ENCODE data around the gene ARHGDIB. TPM values are rescaled to one million over a fixed set of nuclear protein-coding genes. Genes with fewer than 3 reads are reported as not detected.
A peak's percentile ranks its signal among the peaks of the same experiment; 100 is the strongest.

The ARHGDIB gene
- total RNA-seq, 4 donors from 2014 or later: 17.1 to 290 (median 57.1) TPM

GRCh38 chr12:14982991-14983390 lies 21.6 kb upstream of the ARHGDIB start:
- no peaks in the 10 kb centered on the region for H3K36me3 ChIP-seq
- no peak overlapping the region for H3K27ac ChIP-seq
- H3K4me1 ChIP-seq: no peaks in the 10 kb centered on the region
- H3K9me3 ChIP-seq: no peaks in the 10 kb centered on the region
- no peak overlapping the region for H3K4me3 ChIP-seq
- no peaks in the 10 kb centered on the region for H3K27me3 ChIP-seq
- DNase-seq: peak in 1 of 3 donors; percentile 25
- TF ChIP-seq POLR2A (IDR thresholded peaks at IDR 0.05) (no peak), CTCF (IDR thresholded peaks at IDR 0.05) (no peak)

- Histone ChIP-seq H3K4me1 (no peaks in the 10 kb centered on the region), H3K27ac (no peak overlapping the region), H3K36me3 (no peaks in the 10 kb centered on the region), H3K4me3 (no peak overlapping the region), H3K27me3 (no peaks in the 10 kb centered on the region), H3K9me3 (no peaks in the 10 kb centered on the region)
- TF ChIP-seq CTCF (IDR thresholded peaks at IDR 0.05) (no peak), POLR2A (IDR thresholded peaks at IDR 0.05) (no peak)
- DNase-seq: no peak
These were observed 21.2 kb upstream of the ARHGDIB start for GRCh38 chr12:14982562-14982961.

- no peak for DNase-seq
- TF ChIP-seq POLR2A (IDR thresholded peaks at IDR 0.05) (no peak), CTCF (IDR thresholded peaks at IDR 0.05) (no peak)
- Histone ChIP-seq H3K36me3 (no peaks in the 10 kb centered on the region), H3K27me3 (no peaks in the 10 kb centered on the region), H3K9me3 (no peaks in the 10 kb centered on the region), H3K4me1 (no peaks in the 10 kb centered on the region), H3K4me3 (no peak overlapping the region), H3K27ac (no peak overlapping the region)
These were observed 19.6 kb upstream of the ARHGDIB start for GRCh38 chr12:14981049-14981448.

- Histone ChIP-seq H3K27ac (no peak overlapping the region), H3K4me1 (no peaks in the 10 kb centered on the region), H3K27me3 (no peaks in the 10 kb centered on the region), H3K36me3 (no peaks in the 10 kb centered on the region), H3K9me3 (no peaks in the 10 kb centered on the region), H3K4me3 (no peak overlapping the region)
- no peak for DNase-seq
- TF ChIP-seq CTCF (IDR thresholded peaks at IDR 0.05) (no peak), POLR2A (IDR thresholded peaks at IDR 0.05) (no peak)
These were observed 18.1 kb upstream of the ARHGDIB start for GRCh38 chr12:14979468-14979867.

GRCh38 chr12:14976658-14977057 lies 15.3 kb upstream of the ARHGDIB start:
- Histone ChIP-seq H3K4me1 (no peaks in the 10 kb centered on the region), H3K36me3 (no peaks in the 10 kb centered on the region), H3K9me3 (no peaks in the 10 kb centered on the region), H3K27me3 (no peaks in the 10 kb centered on the region), H3K4me3 (no peak overlapping the region), H3K27ac (no peak overlapping the region)
- no peak for DNase-seq
- TF ChIP-seq CTCF (IDR thresholded peaks at IDR 0.05) (no peak), POLR2A (IDR thresholded peaks at IDR 0.05) (no peak)

- TF ChIP-seq POLR2A (IDR thresholded peaks at IDR 0.05): no peak
- no peak for TF ChIP-seq CTCF (IDR thresholded peaks at IDR 0.05)
- H3K27ac ChIP-seq: no peak overlapping the region
- H3K36me3 ChIP-seq: no peaks in the 10 kb centered on the region
- H3K4me1 ChIP-seq: no peaks in the 10 kb centered on the region
- no peak overlapping the region for H3K4me3 ChIP-seq
- H3K27me3 ChIP-seq: no peaks in the 10 kb centered on the region
- no peaks in the 10 kb centered on the region for H3K9me3 ChIP-seq
- no peak for DNase-seq
These were observed 14.1 kb upstream of the ARHGDIB start for GRCh38 chr12:14975457-14975856.
